Neutrophil (primary cell): ENCODE measurements around the gene CACNG8.

Source experiments
- H3K27ac ChIP-seq: fragments of 200-600 bp; sonication (generic); 2 replicates; pipeline ENCODE4 v1.5.1; 2016; ENCODE audit warnings: mild to moderate bottlenecking, moderate library complexity
- H3K27me3 ChIP-seq: fragments of 200-600 bp; sonication (generic); 2 replicates; pipeline ENCODE4 v1.6.0; 2016; ENCODE audit warnings: mild to moderate bottlenecking
- H3K36me3 ChIP-seq: fragments of 200-600 bp; sonication (generic); 2 replicates; pipeline ENCODE4 v1.5.1; 2017
- H3K4me1 ChIP-seq, 2 experiments: fragments of 200-600 bp in 1 of 2; sonication (generic) in 1 of 2; 1 replicate in 1 of 2; 2 replicates in 1 of 2; pipeline versions ENCODE4 v1.5.1 to v1.6.1; 2013 to 2016; ENCODE audit warnings: low read depth in 1 of 2, low read length in 1 of 2, mild to moderate bottlenecking in 1 of 2, moderate library complexity in 1 of 2; ENCODE audit not compliant: control insufficient read depth in 1 of 2, insufficient read depth in 1 of 2
- H3K4me3 ChIP-seq, 2 experiments: fragments of 200-600 bp in 1 of 2; sonication (generic) in 1 of 2; 1 replicate in 1 of 2; 2 replicates in 1 of 2; pipeline ENCODE4 v1.5.1; 2013 to 2016; ENCODE audit warnings: low read depth in 1 of 2, low read length in 1 of 2, mild to moderate bottlenecking in 1 of 2, moderate library complexity in 1 of 2
- H3K9me3 ChIP-seq: fragments of 200-600 bp; sonication (generic); 2 replicates; pipeline ENCODE4 v1.5.1; 2016
- CTCF ChIP-seq: fragments of 200-600 bp; sonication (generic); IDR thresholded peaks from 2 replicates; pipeline ENCODE4 v1.5.1; 2016; ENCODE audit warnings: antibody characterized with exemption

The CACNG8 gene

GRCh38 chr19:53977991-53978731 is 15.4 kb downstream of the CACNG8 start:
- Histone ChIP-seq H3K4me3 (peak overlapping the region in 1 of 2 experiments; percentile 51), H3K4me1 (peaks cover 11 to 29% of the 10 kb centered on the region in 2 experiments), H3K9me3 (no peaks in the 10 kb centered on the region), H3K27ac (no peak overlapping the region), H3K36me3 (no peaks in the 10 kb centered on the region), H3K27me3 (peaks cover 98% of the 10 kb centered on the region)
- TF ChIP-seq CTCF: no peak

GRCh38 chr19:53978975-53979801 is 16.5 kb downstream of the CACNG8 start:
- TF ChIP-seq CTCF: no peak
- Histone ChIP-seq H3K4me3 (peak overlapping the region in 1 of 2 experiments; percentile 48), H3K27ac (no peak overlapping the region), H3K27me3 (peaks cover 98% of the 10 kb centered on the region), H3K4me1 (peaks cover 11 to 29% of the 10 kb centered on the region in 2 experiments), H3K36me3 (no peaks in the 10 kb centered on the region), H3K9me3 (no peaks in the 10 kb centered on the region)

GRCh38 chr19:53980539-53981375 is 18.0 kb downstream of the CACNG8 start:
- Histone ChIP-seq H3K27me3 (peaks cover 98% of the 10 kb centered on the region), H3K4me1 (peaks cover 11 to 29% of the 10 kb centered on the region in 2 experiments), H3K36me3 (no peaks in the 10 kb centered on the region), H3K9me3 (no peaks in the 10 kb centered on the region), H3K4me3 (peak overlapping the region in 1 of 2 experiments; percentile 48), H3K27ac (no peak overlapping the region)
- no peak for TF ChIP-seq CTCF

- no peak overlapping the region for H3K27ac ChIP-seq
- H3K36me3 ChIP-seq: no peaks in the 10 kb centered on the region
- H3K4me3 ChIP-seq: no peak overlapping the region
- peaks cover 98% of the 10 kb centered on the region for H3K27me3 ChIP-seq
- no peaks in the 10 kb centered on the region for H3K9me3 ChIP-seq
- peaks cover 11 to 29% of the 10 kb centered on the region in 2 experiments for H3K4me1 ChIP-seq
- no peak for TF ChIP-seq CTCF
These were observed 18.7 kb downstream of the CACNG8 start for GRCh38 chr19:53981376-53981951.

- Histone ChIP-seq H3K9me3 (no peaks in the 10 kb centered on the region), H3K27me3 (peaks cover 98% of the 10 kb centered on the region), H3K4me1 (peaks cover 11 to 29% of the 10 kb centered on the region in 2 experiments), H3K4me3 (peak overlapping the region in 1 of 2 experiments; percentile 51), H3K36me3 (no peaks in the 10 kb centered on the region), H3K27ac (no peak overlapping the region)
- TF ChIP-seq CTCF: no peak
These were observed 19.3 kb downstream of the CACNG8 start for GRCh38 chr19:53982001-53982451.
